Measurements from ENCODE around the gene CHKB.
"Not testable (repeated sequence)": the region's sequence is repeated elsewhere in the genome, so short reads cannot be mapped to it uniquely, and the experiment has no call there.

Gene CHKB

DNA sequence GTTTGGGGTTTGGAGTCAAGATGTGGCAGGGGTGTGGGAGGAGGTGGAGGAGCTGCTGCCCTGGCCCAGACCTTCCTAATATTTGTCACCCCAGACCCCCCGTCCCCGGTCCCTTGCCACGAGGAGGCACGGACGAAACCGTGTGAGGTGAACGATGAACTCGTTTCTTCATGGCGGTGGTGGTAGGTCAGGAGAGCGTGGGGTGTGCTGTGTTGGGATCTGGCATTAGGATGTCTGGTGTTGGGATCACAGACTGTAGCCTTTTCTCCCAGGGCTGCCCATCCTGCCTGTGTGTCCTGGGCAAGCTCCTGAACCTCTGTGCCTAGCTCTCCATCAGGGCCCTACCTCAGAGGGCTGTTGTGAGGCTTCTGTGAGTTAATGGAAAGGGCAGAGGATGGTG is 26.3 kb upstream of the CHKB start:
- H3K27ac ChIP-seq (ENCODE audit: low read depth, low read length): no peak overlapping the region
- H3K9ac ChIP-seq (ENCODE audit: low read length): no peak overlapping the region
- no peaks in the 10 kb centered on the region for H3K4me1 ChIP-seq (ENCODE audit: control insufficient read depth, insufficient read depth, low read length)
- H3K4me3 ChIP-seq (ENCODE audit: low read length): no peak overlapping the region
- H3K27me3 ChIP-seq (ENCODE audit: control insufficient read depth, insufficient read depth, low read length): peaks cover 19% of the 10 kb centered on the region
- H3K36me3 ChIP-seq (ENCODE audit: control insufficient read depth, insufficient read depth, low read length): no peaks in the 10 kb centered on the region

DNA sequence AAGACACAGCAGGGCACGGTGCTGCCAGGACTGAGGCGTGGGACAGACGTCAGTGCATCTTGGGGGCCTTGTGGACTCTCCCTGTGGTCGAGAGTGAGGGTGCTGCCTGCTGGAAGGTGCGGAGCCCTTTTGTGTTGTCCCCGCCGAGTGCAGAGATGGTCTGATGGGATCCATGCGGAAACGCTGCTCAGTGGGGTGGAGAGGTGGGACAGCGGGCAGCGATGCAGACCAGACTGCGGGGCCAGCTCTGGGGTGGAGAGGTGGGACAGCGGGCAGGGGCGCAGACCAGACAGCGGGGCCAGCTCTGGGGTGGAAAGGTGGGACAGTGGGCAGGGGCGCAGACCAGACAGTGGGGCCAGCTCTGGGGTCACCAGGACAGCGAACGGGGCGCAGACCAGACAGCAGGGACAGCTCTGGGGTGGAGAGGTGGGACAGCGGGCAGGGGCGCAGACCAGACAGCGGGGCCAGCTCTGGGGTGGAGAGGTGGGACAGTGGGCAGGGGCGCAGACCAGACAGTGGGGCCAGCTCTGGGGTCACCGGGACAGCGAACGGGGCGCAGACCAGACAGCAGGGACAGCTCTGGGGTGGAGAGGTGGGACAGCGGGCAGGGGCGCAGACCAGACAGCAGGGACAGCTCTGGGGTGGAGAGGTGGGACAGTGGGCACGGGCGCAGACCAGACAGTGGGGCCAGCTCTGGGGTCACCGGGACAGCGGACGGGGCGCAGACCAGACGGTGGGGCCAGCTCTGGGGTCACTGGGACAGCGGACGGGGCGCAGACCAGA is 25.6 kb upstream of the CHKB start:
- H3K27ac ChIP-seq (ENCODE audit: low read depth, low read length); H3K4me1 ChIP-seq (ENCODE audit: control insufficient read depth, insufficient read depth, low read length); H3K9ac ChIP-seq (ENCODE audit: low read length); H3K36me3 ChIP-seq (ENCODE audit: control insufficient read depth, insufficient read depth, low read length); H3K4me3 ChIP-seq (ENCODE audit: low read length): not testable (repeated sequence)
- peaks cover 22% of the 10 kb centered on the region for H3K27me3 ChIP-seq (ENCODE audit: control insufficient read depth, insufficient read depth, low read length)

DNA sequence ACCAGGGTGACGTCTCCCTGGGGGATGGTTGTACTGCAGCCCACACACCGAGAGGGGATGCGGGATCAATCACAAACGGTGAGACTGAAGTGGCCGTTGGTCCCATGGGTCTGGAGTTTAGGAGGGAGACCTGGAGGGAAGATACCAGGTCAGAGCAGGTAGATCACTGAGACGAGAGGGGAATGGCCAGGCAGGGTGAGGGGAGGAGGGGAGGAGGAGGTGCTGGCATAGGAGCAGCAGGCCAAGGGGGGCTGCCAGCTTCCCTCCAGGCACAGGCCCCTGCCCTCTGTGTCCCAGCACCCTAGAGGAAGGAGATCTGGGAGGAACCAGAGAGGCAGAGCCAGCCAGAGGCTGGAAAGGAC is 25.0 kb upstream of the CHKB start:
- Histone ChIP-seq H3K4me1 (ENCODE audit: control insufficient read depth, insufficient read depth, low read length) (no peaks in the 10 kb centered on the region), H3K27ac (ENCODE audit: low read depth, low read length) (no peak overlapping the region), H3K36me3 (ENCODE audit: control insufficient read depth, insufficient read depth, low read length) (no peaks in the 10 kb centered on the region), H3K9ac (ENCODE audit: low read length) (no peak overlapping the region), H3K27me3 (ENCODE audit: control insufficient read depth, insufficient read depth, low read length) (peaks cover 28% of the 10 kb centered on the region), H3K4me3 (ENCODE audit: low read length) (no peak overlapping the region)

DNA sequence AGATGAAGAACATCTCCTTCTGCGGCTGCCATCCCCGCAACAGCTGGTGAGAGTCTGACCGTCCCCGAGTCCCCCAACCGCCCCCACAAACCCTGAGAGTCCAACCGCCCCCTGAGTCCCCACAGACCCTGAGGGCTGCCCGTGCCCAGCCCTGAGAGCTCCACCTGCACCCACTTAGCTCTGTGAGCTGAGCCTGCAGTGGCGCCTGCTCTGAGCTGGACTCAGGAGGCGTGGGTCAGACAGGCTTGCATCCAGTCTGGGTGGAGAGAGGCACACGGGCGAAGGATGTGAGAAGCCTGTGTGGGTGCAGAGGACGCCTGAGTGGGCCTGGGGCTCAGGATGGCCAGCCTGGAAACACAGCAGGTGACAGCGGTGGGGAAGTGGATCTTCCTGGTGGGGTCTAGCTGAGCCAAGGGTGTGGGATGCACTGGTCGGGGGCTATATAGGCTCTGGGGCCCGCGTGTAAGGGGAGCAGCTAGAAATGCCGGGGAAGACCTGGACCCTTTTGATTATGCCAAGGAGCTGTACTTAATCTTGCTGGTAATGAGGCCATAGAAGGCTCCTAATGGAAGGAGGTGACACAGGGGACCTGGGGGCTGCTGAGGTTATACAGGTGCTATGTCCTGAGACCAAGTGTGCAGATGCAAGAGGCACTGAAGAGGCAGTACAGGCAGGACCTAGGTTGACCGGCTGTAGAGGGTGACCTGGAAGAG is 24.5 kb upstream of the CHKB start:
- no peaks in the 10 kb centered on the region for H3K36me3 ChIP-seq (ENCODE audit: control insufficient read depth, insufficient read depth, low read length)
- H3K27ac ChIP-seq (ENCODE audit: low read depth, low read length): no peak overlapping the region
- no peak overlapping the region for H3K9ac ChIP-seq (ENCODE audit: low read length)
- peaks cover 33% of the 10 kb centered on the region for H3K27me3 ChIP-seq (ENCODE audit: control insufficient read depth, insufficient read depth, low read length)
- H3K4me1 ChIP-seq (ENCODE audit: control insufficient read depth, insufficient read depth, low read length): no peaks in the 10 kb centered on the region
- no peak overlapping the region for H3K4me3 ChIP-seq (ENCODE audit: low read length)

DNA sequence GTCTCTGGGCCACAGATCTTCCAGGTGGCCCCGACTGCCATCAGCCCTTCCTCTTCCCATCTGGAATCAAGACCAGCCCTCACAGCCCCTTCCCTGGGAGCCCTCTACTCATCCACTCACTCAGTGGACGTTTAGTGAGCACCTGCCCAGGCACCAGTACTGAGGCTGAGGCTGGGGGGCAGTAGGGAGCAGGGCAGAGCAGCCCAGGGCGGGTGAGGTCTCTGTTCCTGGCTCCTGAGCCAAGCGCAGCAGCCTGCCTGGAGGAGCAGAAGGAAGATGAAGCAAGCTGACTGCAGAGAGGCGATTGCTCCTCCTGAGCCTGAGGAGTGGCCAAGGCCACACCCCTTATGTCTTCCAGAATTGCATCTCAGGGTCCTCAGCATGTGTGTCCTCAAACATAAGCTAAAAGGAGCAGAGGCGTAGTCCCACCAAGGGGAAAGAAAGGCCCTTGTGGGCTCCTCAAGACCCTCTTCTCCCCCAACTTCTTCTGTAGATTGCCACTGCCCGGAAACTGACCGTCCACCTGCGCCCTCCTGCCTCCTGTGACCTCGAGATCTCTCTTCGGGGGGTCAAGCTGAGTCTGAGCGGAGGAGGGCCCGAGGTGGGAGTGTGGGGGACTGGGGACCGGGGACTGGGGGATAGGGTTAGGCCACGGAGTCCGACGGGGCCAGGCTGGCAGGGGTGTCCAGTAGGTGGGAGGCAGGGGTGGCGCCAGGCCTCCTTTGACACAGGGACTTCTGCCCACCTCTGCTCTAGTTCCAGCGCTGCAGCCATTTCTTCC is 23.7 kb upstream of the CHKB start:
- no peak overlapping the region for H3K4me3 ChIP-seq (ENCODE audit: low read length)
- no peaks in the 10 kb centered on the region for H3K4me1 ChIP-seq (ENCODE audit: control insufficient read depth, insufficient read depth, low read length)
- H3K9ac ChIP-seq (ENCODE audit: low read length): no peak overlapping the region
- peaks cover 38% of the 10 kb centered on the region for H3K27me3 ChIP-seq (ENCODE audit: control insufficient read depth, insufficient read depth, low read length)
- no peak overlapping the region for H3K27ac ChIP-seq (ENCODE audit: low read depth, low read length)
- no peaks in the 10 kb centered on the region for H3K36me3 ChIP-seq (ENCODE audit: control insufficient read depth, insufficient read depth, low read length)

DNA sequence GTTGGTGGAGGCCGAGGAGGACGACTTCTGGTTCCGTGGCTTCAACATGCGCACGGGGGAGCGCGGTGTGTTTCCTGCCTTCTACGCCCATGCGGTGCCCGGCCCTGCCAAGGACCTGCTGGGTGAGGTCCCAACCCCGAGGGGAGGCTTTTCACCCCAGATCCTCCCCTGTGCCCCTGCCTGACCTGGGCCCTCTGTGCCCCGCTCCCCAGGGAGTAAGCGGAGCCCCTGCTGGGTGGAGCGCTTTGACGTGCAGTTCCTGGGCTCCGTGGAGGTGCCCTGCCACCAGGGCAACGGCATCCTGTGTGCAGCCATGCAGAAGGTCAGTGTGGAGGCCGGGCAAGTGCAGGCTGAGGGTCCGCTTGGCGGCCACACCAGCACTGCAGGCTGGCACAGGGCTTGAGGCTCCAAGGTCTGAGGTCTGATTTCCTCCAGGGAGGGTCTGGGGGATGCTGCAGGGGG is 23.0 kb upstream of the CHKB start:
- H3K36me3 ChIP-seq (ENCODE audit: control insufficient read depth, insufficient read depth, low read length): no peaks in the 10 kb centered on the region
- H3K4me1 ChIP-seq (ENCODE audit: control insufficient read depth, insufficient read depth, low read length): no peaks in the 10 kb centered on the region
- no peak overlapping the region for H3K27ac ChIP-seq (ENCODE audit: low read depth, low read length)
- H3K4me3 ChIP-seq (ENCODE audit: low read length): no peak overlapping the region
- H3K27me3 ChIP-seq (ENCODE audit: control insufficient read depth, insufficient read depth, low read length): peaks cover 38% of the 10 kb centered on the region
- no peak overlapping the region for H3K9ac ChIP-seq (ENCODE audit: low read length)

DNA sequence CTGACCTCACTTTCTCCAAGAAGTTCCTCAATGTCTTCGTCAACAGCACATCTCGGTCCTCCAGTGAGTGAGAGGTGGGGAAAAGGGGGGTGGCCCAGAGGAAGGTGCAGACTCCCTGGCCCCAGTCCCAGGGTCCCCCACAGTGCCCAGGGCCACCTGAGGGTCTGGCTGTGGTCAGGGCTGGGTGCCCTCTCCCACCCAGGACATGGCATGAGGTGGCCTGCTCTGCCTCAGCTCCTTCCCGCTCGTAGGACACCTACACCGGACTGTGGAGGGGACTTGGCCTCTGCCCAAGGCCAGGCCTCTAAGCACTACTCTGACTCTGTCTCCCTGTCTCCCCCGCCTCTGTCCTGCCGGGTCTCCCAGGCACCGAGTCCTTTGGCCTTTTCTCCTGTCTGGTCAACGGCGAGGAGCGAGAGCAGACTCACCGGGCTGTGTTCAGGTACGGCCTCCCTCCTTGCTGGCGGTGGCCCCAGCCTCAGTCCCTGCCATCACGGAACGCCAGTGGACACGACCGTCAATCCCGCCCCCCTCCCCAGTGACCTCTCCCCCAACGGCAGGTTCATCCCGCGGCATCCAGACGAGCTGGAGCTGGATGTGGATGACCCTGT is 22.5 kb upstream of the CHKB start:
- H3K27me3 ChIP-seq (ENCODE audit: control insufficient read depth, insufficient read depth, low read length): peaks cover 34% of the 10 kb centered on the region
- no peak overlapping the region for H3K27ac ChIP-seq (ENCODE audit: low read depth, low read length)
- no peak overlapping the region for H3K4me3 ChIP-seq (ENCODE audit: low read length)
- H3K36me3 ChIP-seq (ENCODE audit: control insufficient read depth, insufficient read depth, low read length): no peaks in the 10 kb centered on the region
- no peaks in the 10 kb centered on the region for H3K4me1 ChIP-seq (ENCODE audit: control insufficient read depth, insufficient read depth, low read length)
- H3K9ac ChIP-seq (ENCODE audit: low read length): no peak overlapping the region

DNA sequence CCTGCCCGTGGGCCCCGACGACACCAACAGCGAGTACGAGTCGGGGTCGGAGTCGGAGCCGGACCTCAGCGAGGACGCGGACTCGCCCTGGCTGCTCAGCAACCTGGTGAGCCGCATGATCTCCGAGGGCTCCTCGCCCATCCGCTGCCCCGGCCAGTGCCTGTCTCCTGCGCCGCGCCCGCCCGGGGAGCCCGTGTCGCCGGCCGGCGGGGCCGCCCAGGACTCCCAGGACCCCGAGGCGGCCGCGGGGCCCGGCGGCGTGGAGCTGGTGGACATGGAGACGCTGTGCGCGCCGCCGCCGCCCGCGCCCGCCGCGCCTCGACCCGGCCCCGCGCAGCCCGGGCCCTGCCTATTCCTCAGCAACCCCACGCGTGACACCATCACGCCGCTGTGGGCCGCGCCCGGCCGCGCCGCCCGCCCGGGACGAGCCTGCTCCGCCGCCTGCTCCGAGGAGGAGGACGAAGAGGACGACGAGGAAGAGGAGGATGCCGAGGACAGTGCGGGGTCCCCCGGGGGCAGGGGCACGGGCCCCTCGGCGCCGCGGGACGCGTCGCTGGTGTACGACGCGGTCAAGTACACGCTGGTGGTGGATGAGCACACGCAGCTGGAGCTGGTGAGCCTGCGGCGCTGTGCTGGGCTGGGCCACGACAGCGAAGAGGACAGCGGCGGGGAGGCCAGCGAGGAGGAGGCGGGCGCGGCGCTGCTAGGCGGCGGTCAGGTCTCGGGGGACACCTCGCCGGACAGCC is 21.8 kb upstream of the CHKB start:
- Histone ChIP-seq H3K4me3 (ENCODE audit: low read length) (no peak overlapping the region), H3K36me3 (ENCODE audit: control insufficient read depth, insufficient read depth, low read length) (no peaks in the 10 kb centered on the region), H3K27ac (ENCODE audit: low read depth, low read length) (no peak overlapping the region), H3K27me3 (ENCODE audit: control insufficient read depth, insufficient read depth, low read length) (peaks cover 34% of the 10 kb centered on the region), H3K9ac (ENCODE audit: low read length) (no peak overlapping the region), H3K4me1 (ENCODE audit: control insufficient read depth, insufficient read depth, low read length) (no peaks in the 10 kb centered on the region)

DNA sequence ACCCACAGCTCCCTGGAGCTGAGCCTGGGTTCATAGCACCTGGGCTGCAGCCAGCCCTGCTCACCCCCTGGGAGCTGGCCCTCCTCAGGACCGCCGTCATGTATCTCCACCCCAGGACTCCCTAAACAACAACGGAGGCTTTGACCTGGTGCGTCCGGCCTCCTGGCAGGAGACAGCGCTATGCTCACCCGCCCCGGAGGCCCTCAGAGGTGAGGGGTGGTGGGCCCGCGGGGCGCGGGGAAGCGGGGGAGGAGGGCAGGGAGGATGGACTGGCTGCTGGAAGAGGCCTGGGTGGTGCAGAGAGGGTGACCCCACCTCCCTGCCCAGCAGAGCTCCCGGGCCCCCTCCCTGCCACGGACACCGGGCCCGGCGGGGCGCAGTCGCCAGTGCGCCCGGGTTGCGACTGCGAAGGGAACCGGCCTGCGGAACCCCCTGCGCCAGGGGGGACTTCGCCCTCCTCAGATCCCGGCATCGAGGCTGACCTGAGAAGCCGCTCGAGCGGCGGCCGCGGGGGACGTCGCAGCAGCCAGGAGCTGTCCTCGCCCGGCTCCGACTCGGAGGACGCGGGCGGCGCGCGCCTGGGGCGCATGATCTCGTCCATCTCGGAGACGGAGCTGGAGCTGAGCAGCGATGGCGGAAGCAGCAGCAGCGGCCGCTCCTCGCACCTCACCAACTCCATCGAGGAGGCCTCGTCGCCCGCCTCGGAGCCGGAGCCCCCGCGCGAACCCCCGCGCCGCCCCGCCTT is 21.0 kb upstream of the CHKB start:
- H3K36me3 ChIP-seq (ENCODE audit: control insufficient read depth, insufficient read depth, low read length): no peaks in the 10 kb centered on the region
- H3K9ac ChIP-seq (ENCODE audit: low read length): no peak overlapping the region
- no peak overlapping the region for H3K4me3 ChIP-seq (ENCODE audit: low read length)
- no peaks in the 10 kb centered on the region for H3K4me1 ChIP-seq (ENCODE audit: control insufficient read depth, insufficient read depth, low read length)
- H3K27ac ChIP-seq (ENCODE audit: low read depth, low read length): no peak overlapping the region
- peaks cover 34% of the 10 kb centered on the region for H3K27me3 ChIP-seq (ENCODE audit: control insufficient read depth, insufficient read depth, low read length)

DNA sequence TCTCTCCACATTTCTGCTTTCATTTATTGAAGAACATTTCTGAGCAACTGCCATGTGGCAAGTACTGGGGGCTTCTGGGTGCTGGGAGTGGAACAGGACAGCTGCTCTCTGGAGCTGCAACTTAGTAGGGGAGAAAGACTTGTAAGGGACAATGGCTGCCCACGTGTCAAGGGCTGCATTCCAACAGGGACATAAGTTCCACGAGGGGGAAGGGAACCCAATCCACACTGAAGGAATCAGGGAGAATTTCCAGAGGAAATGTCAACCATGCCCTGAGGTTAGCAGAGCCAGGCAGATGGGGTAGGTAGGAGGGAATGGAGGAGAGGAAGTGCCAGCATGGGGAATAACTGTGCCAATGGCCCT is 19.7 kb upstream of the CHKB start:
- Histone ChIP-seq H3K4me1 (ENCODE audit: control insufficient read depth, insufficient read depth, low read length) (no peaks in the 10 kb centered on the region), H3K27me3 (ENCODE audit: control insufficient read depth, insufficient read depth, low read length) (peaks cover 32% of the 10 kb centered on the region), H3K27ac (ENCODE audit: low read depth, low read length) (no peak overlapping the region), H3K36me3 (ENCODE audit: control insufficient read depth, insufficient read depth, low read length) (no peaks in the 10 kb centered on the region), H3K9ac (ENCODE audit: low read length) (no peak overlapping the region), H3K4me3 (ENCODE audit: low read length) (no peak overlapping the region)

DNA sequence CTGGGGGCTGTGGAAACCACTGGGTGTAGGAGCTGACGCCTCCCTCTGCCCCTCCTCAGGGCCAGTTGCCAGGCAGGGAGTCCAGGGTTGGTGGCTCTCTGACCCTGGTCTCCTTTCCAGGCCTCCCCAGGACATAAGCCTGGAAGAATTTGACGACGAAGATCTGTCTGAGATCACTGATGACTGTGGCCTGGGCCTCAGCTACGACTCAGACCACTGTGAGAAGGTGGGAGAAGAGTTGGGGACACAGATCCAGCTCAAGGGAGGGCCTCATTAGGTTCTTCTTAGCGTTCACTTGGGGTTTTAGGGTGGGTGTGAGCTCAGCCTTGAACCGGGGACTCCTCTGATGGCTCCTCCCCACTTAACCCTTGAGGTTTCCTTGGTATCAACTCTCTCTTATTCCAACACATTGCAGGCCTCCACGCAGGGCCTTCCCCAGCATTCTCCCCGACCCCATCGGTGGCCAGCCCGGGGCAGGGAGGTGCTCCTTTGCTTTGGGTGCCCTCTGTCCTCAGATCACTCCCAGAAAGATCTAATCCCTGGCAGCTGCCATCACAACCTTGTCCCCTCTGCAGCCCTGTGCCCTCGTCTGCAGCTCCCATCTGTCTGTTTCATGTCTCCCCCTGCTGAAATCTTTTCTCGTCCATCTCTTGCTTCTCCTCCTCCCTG is 19.2 kb upstream of the CHKB start:
- Histone ChIP-seq H3K4me3 (ENCODE audit: low read length) (no peak overlapping the region), H3K9ac (ENCODE audit: low read length) (no peak overlapping the region), H3K36me3 (ENCODE audit: control insufficient read depth, insufficient read depth, low read length) (no peaks in the 10 kb centered on the region), H3K27me3 (ENCODE audit: control insufficient read depth, insufficient read depth, low read length) (peaks cover 28% of the 10 kb centered on the region), H3K4me1 (ENCODE audit: control insufficient read depth, insufficient read depth, low read length) (no peaks in the 10 kb centered on the region), H3K27ac (ENCODE audit: low read depth, low read length) (no peak overlapping the region)
